OCI-LY7 (cell line): Measurements from ENCODE around the gene NTHL1. TPM values are rescaled to one million over a fixed set of nuclear protein-coding genes. Genes with fewer than 3 reads are reported as not detected.

Experiments
- BruUV-seq: library from RNA; stranded (reverse); fragments of 400-500 nt; replicated peaks from 2 replicates; lab custom pipeline; 2021; lab: Mats Ljungman, UMichigan
- CTCF ChIA-PET: fragments of 300-600 bp; sonication (Branson Sonifier 250); formaldehyde crosslinking; loops from one replicate; lab custom pipeline; 2022; ENCODE audit warnings: antibody characterized with exemption; ENCODE audit not compliant: unreplicated experiment; lab: Charles Lee
- POLR2A ChIA-PET: fragments of 300-600 bp; sonication (Branson Sonifier 250); formaldehyde crosslinking; loops from one replicate; lab custom pipeline; 2022; ENCODE audit warnings: antibody characterized with exemption; lab: Charles Lee
- DNase-seq: peaks from one replicate; pipeline ENCODE4 v3.0.0-alpha.2; 2015; ENCODE audit warnings: low spot score
- H2AFZ ChIP-seq: fragments of 200-600 bp; sonication (generic), shearing (Covaris generic); 2 replicates; pipeline ENCODE4 v1.6.1; 2014; ENCODE audit warnings: mild to moderate bottlenecking, antibody characterized with exemption, low read length, moderate library complexity
- H3K27ac ChIP-seq: fragments of 200-600 bp; sonication (generic); 2 replicates; pipeline ENCODE4 v1.5.1; 2014; ENCODE audit warnings: mixed run types, low read depth, mild to moderate bottlenecking, moderate library complexity, low read length, inconsistent platforms; ENCODE audit not compliant: poor library complexity, severe bottlenecking
- H3K36me3 ChIP-seq: fragments of 200-600 bp; sonication (generic); 2 replicates; pipeline ENCODE4 v1.6.1; 2014; ENCODE audit warnings: mild to moderate bottlenecking, antibody characterized with exemption, low read length, moderate library complexity, mixed read lengths; ENCODE audit not compliant: insufficient read depth
- H3K4me1 ChIP-seq: fragments of 200-600 bp; sonication (generic); 2 replicates; pipeline ENCODE4 v1.5.1; 2014; ENCODE audit warnings: mild to moderate bottlenecking, low read length; ENCODE audit not compliant: insufficient read depth, poor library complexity, severe bottlenecking
- H3K4me2 ChIP-seq: fragments of 200-600 bp; sonication (generic); 2 replicates; pipeline ENCODE4 v1.6.1; 2014; ENCODE audit warnings: mild to moderate bottlenecking, low read length
- H3K4me3 ChIP-seq: fragments of 200-600 bp; sonication (generic); 2 replicates; pipeline ENCODE4 v1.5.1; 2014; ENCODE audit warnings: mild to moderate bottlenecking, low read depth, low read length; ENCODE audit not compliant: poor library complexity, severe bottlenecking
- H3K79me2 ChIP-seq: fragments of 200-600 bp; sonication (generic); 2 replicates; pipeline ENCODE4 v1.6.1; 2016; ENCODE audit warnings: low read depth, mild to moderate bottlenecking, low read length, moderate library complexity, mixed read lengths; ENCODE audit not compliant: insufficient read depth
- H3K9me2 ChIP-seq: fragments of 200-600 bp; sonication (generic); 2 replicates; pipeline ENCODE4 v1.6.1; 2016; ENCODE audit warnings: mild to moderate bottlenecking, low read length, mixed read lengths; ENCODE audit not compliant: insufficient read depth
- H3K9me3 ChIP-seq: fragments of 200-600 bp; sonication (generic); 2 replicates; pipeline ENCODE4 v1.6.1; 2014; ENCODE audit warnings: mild to moderate bottlenecking, mixed run types, low read length, mixed read lengths
- H4K20me1 ChIP-seq: fragments of 200-600 bp; sonication (generic); 2 replicates; pipeline ENCODE4 v1.6.1; 2014; ENCODE audit warnings: mild to moderate bottlenecking, antibody characterized with exemption, low read length, moderate library complexity, mixed read lengths; ENCODE audit not compliant: insufficient read depth
- CTCF ChIP-seq: fragments of 200-600 bp; sonication (generic); conservative IDR thresholded peaks from 2 replicates; pipeline ENCODE4 v1.5.1; 2014; ENCODE audit warnings: mild to moderate bottlenecking, antibody characterized with exemption, low read length, moderate library complexity, mixed read lengths
- EZH2phosphoT487 ChIP-seq: fragments of 200-600 bp; sonication (generic); IDR thresholded peaks from 2 replicates; pipeline ENCODE4 v1.6.1; 2018; ENCODE audit warnings: low read depth, borderline replicate concordance, mild to moderate bottlenecking, mixed run types, antibody characterized with exemption, low read length, moderate library complexity, mixed read lengths
- intact Hi-C: fragments of 100-400 bp; cut with micrococcal nuclease; formaldehyde crosslinking; loops from one replicate; pipeline ENCODE4 v1.10.0; 2022; ENCODE audit not compliant: unreplicated experiment
- total RNA-seq, 2 experiments: library from RNA; depleted of rRNA in 1 of 2; stranded (reverse); fragments of >200 nt in 1 of 2; shearing (Covaris generic) in 1 of 2; gene quantifications; 2 replicates each; pipeline ENCODE4 v1.2.3, GENCODE V29; 2014 to 2022

Gene NTHL1
- total RNA-seq, 2 experiments from 2014 or later, result 51.5 to 56.2 TPM

GRCh38 chr16:2032285-2033056 is 15.2 kb downstream of the NTHL1 start:
- Histone ChIP-seq H3K27ac (no peak overlapping the region), H4K20me1 (no peaks in the 10 kb centered on the region), H3K9me3 (no peaks in the 10 kb centered on the region), H3K79me2 (no peaks in the 10 kb centered on the region), H2AFZ (no peak overlapping the region), H3K36me3 (no peaks in the 10 kb centered on the region), H3K9me2 (no peaks in the 10 kb centered on the region), H3K4me3 (no peak overlapping the region), H3K4me1 (no peaks in the 10 kb centered on the region), H3K4me2 (no peak overlapping the region)
- BruUV-seq, result no TSS peak
- no peak for DNase-seq
- intact Hi-C loops, result no loop called here
- POLR2A ChIA-PET, result interaction anchor here (1.0 kb wide), 1 partner anchor 10 kb away, joined by 3 read pairs; no protein-coding TSS in a partner anchor
- CTCF ChIA-PET, result interaction anchor here (0.6 kb wide), 1 partner anchor 230 kb away, joined by 5 read pairs; no protein-coding TSS in a partner anchor
- TF ChIP-seq CTCF (no peak), EZH2phosphoT487 (no peak)

DNA sequence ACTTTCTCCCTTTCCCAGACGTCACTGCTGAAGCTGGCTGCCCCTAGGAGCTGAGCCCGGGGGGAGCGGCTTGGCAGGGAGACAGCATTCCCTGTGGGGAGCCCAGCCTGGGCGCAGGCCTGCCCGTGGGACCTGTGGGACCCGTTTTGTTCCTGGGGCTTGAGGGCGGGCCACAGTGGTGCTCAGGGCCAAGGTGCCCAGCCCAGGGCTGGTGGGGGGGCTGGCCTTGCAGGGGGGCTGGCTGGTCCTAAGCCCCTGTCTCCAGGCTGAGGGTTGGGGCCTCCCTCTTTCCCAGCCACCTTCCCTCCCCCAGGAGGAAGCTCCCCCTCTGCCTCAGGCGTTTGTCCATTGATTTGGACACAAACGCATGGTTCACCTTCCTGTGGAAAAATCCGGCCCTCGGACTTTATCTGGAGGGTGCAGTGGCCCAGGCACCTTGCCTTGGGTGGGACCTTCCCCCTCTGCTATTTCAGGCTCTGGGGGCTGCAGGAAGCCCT is 16.5 kb downstream of the NTHL1 start:
- Histone ChIP-seq H3K9me2 (no peaks in the 10 kb centered on the region), H3K4me3 (no peak overlapping the region), H3K36me3 (no peaks in the 10 kb centered on the region), H3K27ac (no peak overlapping the region), H3K79me2 (no peaks in the 10 kb centered on the region), H2AFZ (no peak overlapping the region), H3K4me1 (no peaks in the 10 kb centered on the region), H3K9me3 (no peaks in the 10 kb centered on the region), H3K4me2 (no peak overlapping the region), H4K20me1 (no peaks in the 10 kb centered on the region)
- intact Hi-C loops, result no loop called here
- no peak for DNase-seq
- no TSS peak for BruUV-seq
- TF ChIP-seq EZH2phosphoT487 (no peak), CTCF (no peak)
- CTCF ChIA-PET, result no interaction called here
- POLR2A ChIA-PET, result no interaction called here

DNA sequence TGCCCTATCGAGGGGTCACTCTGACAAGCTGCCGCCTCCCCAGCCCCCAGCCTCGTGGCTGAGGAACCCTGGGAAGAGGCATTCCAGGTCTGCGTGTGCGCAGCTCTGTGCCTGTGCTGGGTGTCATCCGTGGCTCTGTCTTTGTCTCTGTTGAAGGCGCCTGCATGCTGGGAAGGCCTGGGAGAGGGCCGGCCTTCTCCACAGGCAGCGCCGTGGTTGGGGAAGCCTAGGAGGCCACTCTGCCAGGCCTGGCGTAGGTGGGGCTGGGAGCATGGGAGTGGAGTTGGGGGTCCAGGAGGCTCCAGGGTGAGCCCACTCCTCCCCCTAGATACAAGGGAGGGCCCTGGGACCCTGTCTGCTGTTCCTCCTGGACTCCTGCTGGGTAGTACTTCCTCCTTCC is 17.6 kb downstream of the NTHL1 start:
- H3K9me2 ChIP-seq, result no peaks in the 10 kb centered on the region
- no peaks in the 10 kb centered on the region for H4K20me1 ChIP-seq
- no peaks in the 10 kb centered on the region for H3K36me3 ChIP-seq
- CTCF ChIA-PET, result no interaction called here
- no peaks in the 10 kb centered on the region for H3K4me1 ChIP-seq
- no peak overlapping the region for H3K4me3 ChIP-seq
- no peak for DNase-seq
- H3K9me3 ChIP-seq, result no peaks in the 10 kb centered on the region
- H2AFZ ChIP-seq, result no peak overlapping the region
- no peak for TF ChIP-seq CTCF
- TF ChIP-seq EZH2phosphoT487, result no peak
- no peak overlapping the region for H3K4me2 ChIP-seq
- no TSS peak for BruUV-seq
- H3K79me2 ChIP-seq, result no peaks in the 10 kb centered on the region
- intact Hi-C loops, result no loop called here
- no peak overlapping the region for H3K27ac ChIP-seq
- POLR2A ChIA-PET, result no interaction called here
